Measurements from ENCODE around the gene BTBD2. TPM values are rescaled to one million over a fixed set of nuclear protein-coding genes. Genes with fewer than 3 reads are reported as not detected.

Gene BTBD2
- total and polyA plus RNA-seq, 8 donors: 63.1 to 112 (median 95.2) TPM

- no peaks in the 10 kb centered on the region for H3K9me3 ChIP-seq
- no peak for DNase-seq
- no peaks in the 10 kb centered on the region for H3K27me3 ChIP-seq
- ATAC-seq: no peak
- H3K4me1 ChIP-seq: no peaks in the 10 kb centered on the region
- no peak for TF ChIP-seq CTCF (IDR thresholded peaks at IDR 0.05)
- H3K27ac ChIP-seq: no peak overlapping the region
- peaks cover 0 to 38% of the 10 kb centered on the region in 2 donors for H3K36me3 ChIP-seq
- no peak overlapping the region for H3K4me3 ChIP-seq
- intact Hi-C loops (cut with DNase I): no loop called here
Observed at GRCh38 chr19:1967087-1967608, 48.4 kb downstream of the BTBD2 start.

- H3K4me1 ChIP-seq: no peaks in the 10 kb centered on the region
- no peaks in the 10 kb centered on the region for H3K27me3 ChIP-seq
- ATAC-seq (no peak), DNase-seq (peak in 1 of 4 donors; percentile 78)
- H3K27ac ChIP-seq: no peak overlapping the region
- peaks cover 0 to 11% of the 10 kb centered on the region in 2 donors for H3K36me3 ChIP-seq
- intact Hi-C loops (cut with DNase I): no loop called here
- no peak overlapping the region for H3K4me3 ChIP-seq
- H3K9me3 ChIP-seq: no peaks in the 10 kb centered on the region
- no peak for TF ChIP-seq CTCF (IDR thresholded peaks at IDR 0.05)
Observed at GRCh38 chr19:1962674-1963073, 52.8 kb downstream of the BTBD2 start.

- Histone ChIP-seq H3K4me3 (no peak overlapping the region), H3K27me3 (no peaks in the 10 kb centered on the region), H3K4me1 (no peaks in the 10 kb centered on the region), H3K36me3 (peaks cover 0 to 11% of the 10 kb centered on the region in 2 donors), H3K9me3 (no peaks in the 10 kb centered on the region), H3K27ac (no peak overlapping the region)
- DNase-seq (peak in 1 of 4 donors; percentile 76), ATAC-seq (no peak)
- no peak for TF ChIP-seq CTCF (IDR thresholded peaks at IDR 0.05)
- intact Hi-C loops (cut with DNase I): no loop called here
Observed at GRCh38 chr19:1961000-1961883, 54.3 kb downstream of the BTBD2 start.

GRCh38 chr19:1959928-1960589 is 55.5 kb downstream of the BTBD2 start:
- peaks cover 0 to 13% of the 10 kb centered on the region in 2 donors for H3K36me3 ChIP-seq
- H3K27me3 ChIP-seq: no peaks in the 10 kb centered on the region
- ATAC-seq (no peak), DNase-seq (no peak)
- H3K4me3 ChIP-seq: no peak overlapping the region
- no peak overlapping the region for H3K27ac ChIP-seq
- no peaks in the 10 kb centered on the region for H3K9me3 ChIP-seq
- TF ChIP-seq CTCF (IDR thresholded peaks at IDR 0.05): no peak
- peaks cover 0 to 6% of the 10 kb centered on the region in 2 donors for H3K4me1 ChIP-seq
- intact Hi-C loops (cut with DNase I): no loop called here

Data from left lung (tissue), 10 donors.